AG10803 (cell line): ENCODE data around the gene XRCC3.

Experiments
- DNase-seq: peaks from one replicate; pipeline ENCODE4 v3.0.0; 2010; ENCODE audit warnings: low read depth
- H3K4me3 ChIP-seq: 2 replicates; pipeline ENCODE4 v1.5.1; 2011; ENCODE audit warnings: mild to moderate bottlenecking, low read length, control low read depth
- TF ChIP-seq, protein P1 (sequence below): conservative IDR thresholded peaks from 2 replicates; pipeline ENCODE4 v1.5.1; 2011; ENCODE audit warnings: mild to moderate bottlenecking, low read length, control low read depth, inconsistent platforms

Gene XRCC3

DNA sequence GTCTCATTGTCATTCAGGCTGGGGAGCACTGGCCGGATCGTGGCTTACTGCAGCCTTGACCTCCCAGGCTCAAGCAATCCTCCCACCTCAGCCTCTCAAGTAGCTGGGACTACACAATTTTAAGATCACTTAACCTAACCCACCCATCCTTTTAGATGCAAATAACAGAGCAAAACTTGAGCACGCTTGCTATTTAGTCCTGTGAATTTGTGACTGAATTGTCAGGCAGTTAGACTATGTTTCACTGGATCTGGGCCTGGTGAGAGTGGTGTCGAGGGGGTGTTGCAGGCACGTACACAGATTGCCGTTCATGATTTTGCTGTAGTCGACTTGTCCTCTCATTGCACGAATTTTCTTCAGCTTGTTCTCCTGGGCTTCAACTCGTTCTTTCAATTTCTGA lies 38.5 kb upstream of the XRCC3 start:
- no peak for DNase-seq
- H3K4me3 ChIP-seq = no peak overlapping the region
- TF ChIP-seq, protein P1, sequence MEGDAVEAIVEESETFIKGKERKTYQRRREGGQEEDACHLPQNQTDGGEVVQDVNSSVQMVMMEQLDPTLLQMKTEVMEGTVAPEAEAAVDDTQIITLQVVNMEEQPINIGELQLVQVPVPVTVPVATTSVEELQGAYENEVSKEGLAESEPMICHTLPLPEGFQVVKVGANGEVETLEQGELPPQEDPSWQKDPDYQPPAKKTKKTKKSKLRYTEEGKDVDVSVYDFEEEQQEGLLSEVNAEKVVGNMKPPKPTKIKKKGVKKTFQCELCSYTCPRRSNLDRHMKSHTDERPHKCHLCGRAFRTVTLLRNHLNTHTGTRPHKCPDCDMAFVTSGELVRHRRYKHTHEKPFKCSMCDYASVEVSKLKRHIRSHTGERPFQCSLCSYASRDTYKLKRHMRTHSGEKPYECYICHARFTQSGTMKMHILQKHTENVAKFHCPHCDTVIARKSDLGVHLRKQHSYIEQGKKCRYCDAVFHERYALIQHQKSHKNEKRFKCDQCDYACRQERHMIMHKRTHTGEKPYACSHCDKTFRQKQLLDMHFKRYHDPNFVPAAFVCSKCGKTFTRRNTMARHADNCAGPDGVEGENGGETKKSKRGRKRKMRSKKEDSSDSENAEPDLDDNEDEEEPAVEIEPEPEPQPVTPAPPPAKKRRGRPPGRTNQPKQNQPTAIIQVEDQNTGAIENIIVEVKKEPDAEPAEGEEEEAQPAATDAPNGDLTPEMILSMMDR = no peak

- H3K4me3 ChIP-seq = no peak overlapping the region
- TF ChIP-seq, protein P1 = no peak
- no peak for DNase-seq
Observed at GRCh38 chr14:103749860-103750259, 34.6 kb upstream of the XRCC3 start.

GRCh38 chr14:103749452-103749851 lies 34.2 kb upstream of the XRCC3 start:
- TF ChIP-seq, protein P1 = no peak
- H3K4me3 ChIP-seq = no peak overlapping the region
- DNase-seq = no peak

DNA sequence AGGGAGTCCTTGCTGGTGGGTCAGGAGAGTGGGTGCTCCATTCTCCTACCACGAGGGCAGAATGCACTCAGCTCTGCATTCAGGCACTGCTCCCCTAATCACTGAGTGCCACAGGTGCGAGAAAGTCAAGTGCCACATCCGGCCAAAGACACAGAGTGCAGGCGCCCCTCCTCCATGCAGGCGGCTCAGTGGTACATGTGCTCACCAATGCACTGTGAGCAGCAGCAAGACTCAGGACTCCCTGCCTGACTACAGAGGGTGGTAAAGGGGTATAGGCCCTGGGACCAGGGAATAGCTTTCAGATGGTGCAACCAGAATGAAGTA lies 33.2 kb upstream of the XRCC3 start:
- no peak for DNase-seq
- no peak overlapping the region for H3K4me3 ChIP-seq
- TF ChIP-seq, protein P1 = no peak

GRCh38 chr14:103746701-103747100 lies 31.4 kb upstream of the XRCC3 start:
- DNase-seq = peak; percentile 13
- H3K4me3 ChIP-seq = no peak overlapping the region
- TF ChIP-seq, protein P1 = no peak

- TF ChIP-seq, protein P1 = no peak
- no peak overlapping the region for H3K4me3 ChIP-seq
- no peak for DNase-seq
Observed at GRCh38 chr14:103745424-103745823, 30.2 kb upstream of the XRCC3 start.

DNA sequence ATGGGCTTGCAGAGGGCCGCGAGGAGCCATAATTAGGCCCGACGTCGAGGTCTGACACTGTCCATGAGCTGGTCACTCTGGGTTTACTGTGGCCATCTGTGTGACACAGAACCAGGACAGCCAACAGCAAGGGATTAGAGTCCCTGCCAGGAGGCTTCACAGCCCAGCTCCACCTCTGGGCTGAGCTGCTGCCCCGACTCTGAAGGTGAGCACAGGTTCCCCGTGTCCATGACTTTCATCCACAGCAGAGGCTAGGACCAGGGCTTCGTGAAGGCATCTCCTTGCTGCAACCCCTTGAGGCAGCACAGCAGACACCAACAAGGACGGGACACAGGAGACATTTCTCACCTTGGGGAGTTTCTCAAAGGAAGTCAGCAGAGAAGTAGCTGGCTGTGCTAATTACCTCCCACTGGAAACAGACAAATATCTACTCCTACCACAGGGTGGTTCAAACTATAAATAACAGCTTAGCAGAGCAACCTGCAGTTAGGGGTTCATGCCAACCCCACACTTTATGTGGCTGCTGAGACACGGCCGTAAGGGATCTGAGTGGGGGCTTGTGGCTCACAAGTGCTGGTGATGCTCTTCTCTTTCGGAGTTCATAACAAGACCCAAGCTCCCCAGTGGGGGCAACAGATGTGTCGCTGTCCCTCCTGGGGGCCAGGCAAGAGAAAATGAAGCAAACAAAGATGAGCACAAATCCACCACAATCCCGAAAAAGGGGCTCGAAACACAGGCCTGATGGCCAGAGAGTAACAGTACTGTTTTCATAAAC lies 29.6 kb upstream of the XRCC3 start:
- H3K4me3 ChIP-seq = no peak overlapping the region
- no peak for DNase-seq
- TF ChIP-seq, protein P1 = no peak
